A673 (cell line): ENCODE data around the gene MMD. TPM values are rescaled to one million over a fixed set of nuclear protein-coding genes. Genes with fewer than 3 reads are reported as not detected.
"Not testable (repeated sequence)": the region's sequence is repeated elsewhere in the genome, so short reads cannot be mapped to it uniquely, and the experiment has no call there.

Experiments used
- BruUV-seq: library from RNA; stranded (reverse); fragments of 400-500 nt; replicated peaks from 2 replicates; lab custom pipeline; 2021; lab: Mats Ljungman, UMichigan
- CTCF ChIA-PET: fragments of 300-600 bp; sonication (Branson Sonifier 250); formaldehyde crosslinking; loops from one replicate; lab custom pipeline; 2022; ENCODE audit warnings: antibody characterized with exemption; lab: Charles Lee
- POLR2A ChIA-PET: fragments of 300-600 bp; sonication (Branson Sonifier 250); formaldehyde crosslinking; loops from one replicate; lab custom pipeline; 2022; ENCODE audit warnings: antibody characterized with exemption; ENCODE audit not compliant: low non-redundant PET; lab: Charles Lee
- DNase-seq: peaks from one replicate; pipeline ENCODE4 v3.0.0-alpha.2; 2015; ENCODE audit warnings: low spot score
- H3K27ac ChIP-seq: fragments of 200-600 bp; sonication (generic); 2 replicates; pipeline ENCODE4 v1.5.1; 2016; ENCODE audit warnings: mixed run types, low read depth, mild to moderate bottlenecking, mixed read lengths, antibody characterized with exemption, low read length; ENCODE audit not compliant: poor library complexity, severe bottlenecking
- H3K27me3 ChIP-seq: fragments of 200-600 bp; sonication (generic); replicated peaks from 2 replicates; pipeline ENCODE4 v1.6.1; 2017; ENCODE audit warnings: mixed run types, low read depth, mild to moderate bottlenecking, mixed read lengths, antibody characterized with exemption, low read length; ENCODE audit not compliant: insufficient read depth, poor library complexity
- H3K36me3 ChIP-seq: fragments of 200-600 bp; sonication (generic); 2 replicates; pipeline ENCODE4 v1.6.1; 2016; ENCODE audit warnings: mixed run types, mild to moderate bottlenecking, mixed read lengths, antibody characterized with exemption, low read length; ENCODE audit not compliant: insufficient read depth, poor library complexity, severe bottlenecking
- H3K4me1 ChIP-seq: fragments of 200-600 bp; sonication (generic); 2 replicates; pipeline ENCODE4 v1.6.1; 2017; ENCODE audit warnings: mixed run types, mild to moderate bottlenecking, mixed read lengths, antibody characterized with exemption, low read length; ENCODE audit not compliant: insufficient read depth, poor library complexity, severe bottlenecking
- H3K4me3 ChIP-seq: fragments of 200-600 bp; sonication (generic); 2 replicates; pipeline ENCODE4 v1.5.1; 2016; ENCODE audit warnings: low read depth, mixed run types, mild to moderate bottlenecking, mixed read lengths, low read length; ENCODE audit not compliant: poor library complexity, severe bottlenecking
- H3K9me3 ChIP-seq: fragments of 200-600 bp; sonication (generic); 2 replicates; pipeline ENCODE4 v1.6.1; 2016; ENCODE audit warnings: mixed run types, low read depth, mild to moderate bottlenecking, mixed read lengths, antibody characterized with exemption, low read length; ENCODE audit not compliant: poor library complexity, severe bottlenecking
- CTCF ChIP-seq: fragments of 300-800, 200-600 bp; sonication (generic); conservative IDR thresholded peaks from 2 replicates; pipeline ENCODE4 v1.5.1; 2017; ENCODE audit warnings: low read depth, mild to moderate bottlenecking, antibody characterized with exemption, low read length, moderate library complexity, mixed read lengths
- EZH2 ChIP-seq: fragments of 200-600 bp; sonication (generic); IDR thresholded peaks from 2 replicates; pipeline ENCODE4 v1.6.1; 2017; ENCODE audit warnings: borderline replicate concordance, low read depth, mild to moderate bottlenecking, mixed read lengths, antibody characterized with exemption, low read length; ENCODE audit not compliant: poor library complexity, severe bottlenecking
- intact Hi-C: fragments of 100-400 bp; cut with micrococcal nuclease; formaldehyde crosslinking; loops from one replicate; pipeline ENCODE4 v1.10.0; 2022; ENCODE audit not compliant: unreplicated experiment
- total RNA-seq: library from RNA; stranded (reverse); gene quantifications from 2 replicates; pipeline ENCODE4 v1.2.3, GENCODE V29; 2021

Gene MMD
- total RNA-seq, 1 experiment from 2014 or later = 24.9 TPM

DNA sequence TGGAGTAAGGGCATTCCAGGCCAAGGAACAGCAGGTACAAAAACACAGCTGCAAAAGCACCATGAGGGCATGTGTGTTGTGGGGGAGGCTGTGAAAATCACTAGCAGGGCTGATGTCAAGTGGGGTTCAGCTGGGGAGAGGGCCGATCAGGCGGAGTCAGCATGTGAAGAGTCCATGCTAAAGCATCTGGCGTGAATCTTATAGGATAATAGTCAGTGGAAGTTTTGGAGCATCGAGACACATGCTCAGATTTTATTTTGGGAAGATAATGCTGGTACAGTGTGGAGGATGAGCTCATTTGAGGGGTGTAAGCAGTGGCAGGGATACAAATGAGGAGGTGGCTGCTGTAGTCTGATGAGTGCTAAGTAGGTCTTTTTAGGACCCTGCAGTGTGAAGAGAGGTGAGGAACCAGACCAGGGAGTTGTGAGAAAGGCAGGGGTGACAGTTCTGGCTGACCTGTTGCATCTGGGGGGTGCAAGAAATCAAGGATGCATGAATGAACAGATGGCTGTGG lies 30.3 kb downstream of the MMD start:
- Histone ChIP-seq H3K4me1 (no peaks in the 10 kb centered on the region), H3K27me3 (no peaks in the 10 kb centered on the region), H3K4me3 (no peak overlapping the region), H3K27ac (no peak overlapping the region), H3K36me3 (peaks cover 6% of the 10 kb centered on the region), H3K9me3 (no peaks in the 10 kb centered on the region)
- CTCF ChIA-PET = no interaction called here
- DNase-seq = no peak
- intact Hi-C loops = no loop called here
- TF ChIP-seq CTCF = no peak
- no TSS peak for BruUV-seq
- POLR2A ChIA-PET = no interaction called here

DNA sequence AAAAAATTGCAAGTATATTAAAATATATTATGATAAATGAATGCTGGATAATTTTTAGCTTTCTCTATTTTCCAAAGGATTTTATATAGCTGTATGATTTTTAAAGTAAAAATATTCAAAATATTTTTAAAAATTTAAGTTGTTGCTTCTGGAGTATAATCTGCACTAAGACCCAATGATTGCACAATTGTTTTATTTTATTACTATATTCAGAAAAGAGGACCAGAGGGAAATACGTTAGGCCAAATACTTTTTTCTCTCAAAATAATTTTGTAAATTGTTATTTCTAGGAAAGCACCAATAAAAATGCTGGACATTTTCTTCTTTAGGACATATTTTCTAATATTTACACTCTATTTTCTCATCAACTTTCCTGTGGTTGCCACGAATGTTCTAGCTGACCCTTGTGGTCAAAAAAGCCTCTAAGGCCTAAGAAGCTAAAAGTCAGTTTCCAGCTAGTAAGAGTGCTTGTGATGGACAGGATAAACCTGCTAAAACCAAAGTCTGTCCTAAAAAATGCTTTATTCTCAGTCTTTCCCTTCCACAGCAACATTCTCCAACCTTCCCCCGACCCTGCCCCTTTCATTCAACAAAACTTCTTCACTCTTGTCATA lies 31.2 kb downstream of the MMD start:
- Histone ChIP-seq H3K4me1 (no peaks in the 10 kb centered on the region), H3K9me3 (no peaks in the 10 kb centered on the region), H3K27me3 (no peaks in the 10 kb centered on the region), H3K36me3 (peaks cover 6% of the 10 kb centered on the region), H3K4me3 (no peak overlapping the region), H3K27ac (no peak overlapping the region)
- BruUV-seq = no TSS peak
- CTCF ChIA-PET = no interaction called here
- TF ChIP-seq CTCF = no peak
- TF ChIP-seq EZH2 = no peak
- intact Hi-C loops = no loop called here
- POLR2A ChIA-PET = no interaction called here
- DNase-seq = no peak

- H3K9me3 ChIP-seq, CTCF ChIA-PET, DNase-seq, POLR2A ChIA-PET, H3K4me3 ChIP-seq, intact Hi-C loops, H3K27me3 ChIP-seq, H3K27ac ChIP-seq, H3K4me1 ChIP-seq, BruUV-seq, H3K36me3 ChIP-seq: not testable (repeated sequence)
These were observed 31.9 kb downstream of the MMD start for GRCh38 chr17:55389715-55390114.

DNA sequence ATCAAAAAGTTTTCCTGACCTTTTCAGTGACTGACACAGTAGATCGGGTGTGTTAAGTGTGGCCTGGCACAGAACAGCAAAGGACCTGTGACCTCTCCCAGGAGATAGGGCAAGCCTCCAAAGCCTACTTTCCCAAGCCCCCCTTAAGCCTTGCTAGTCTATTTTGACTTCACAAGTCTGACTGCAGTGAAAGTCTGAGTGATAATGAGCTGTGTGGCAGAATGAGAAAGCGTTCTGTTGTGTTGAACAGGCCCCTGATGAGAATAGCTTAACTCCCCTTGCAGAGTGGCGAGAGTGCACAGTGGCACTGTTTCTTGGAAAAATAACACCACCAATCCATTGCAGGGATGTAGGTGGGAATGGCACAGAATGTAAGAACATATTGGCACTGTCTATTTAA lies 32.8 kb downstream of the MMD start:
- Histone ChIP-seq H3K4me1 (no peaks in the 10 kb centered on the region), H3K4me3 (no peak overlapping the region), H3K9me3 (no peaks in the 10 kb centered on the region), H3K27ac (no peak overlapping the region), H3K27me3 (no peaks in the 10 kb centered on the region), H3K36me3 (peaks cover 6% of the 10 kb centered on the region)
- CTCF ChIA-PET = no interaction called here
- intact Hi-C loops = no loop called here
- POLR2A ChIA-PET = no interaction called here
- no peak for DNase-seq
- no TSS peak for BruUV-seq
- no peak for TF ChIP-seq EZH2
- no peak for TF ChIP-seq CTCF
